K562 (cell line): ENCODE measurements around the gene ZNF567. TPM values are rescaled to one million over a fixed set of nuclear protein-coding genes. Genes with fewer than 3 reads are reported as not detected.

ENCODE experiments used
- ATF1 ChIP-seq, 2 experiments: fragments of 450-650 bp in 1 of 2; IDR thresholded peaks; 2 replicates each; pipeline ENCODE4 v1.6.1; 2016; ENCODE audit warnings: missing compliant biosample characterization in 1 of 2, missing genetic modification characterization in 1 of 2
- CBFA2T3 ChIP-seq: fragments of 450-650 bp; IDR thresholded peaks from 2 replicates; pipeline ENCODE4 v1.6.1; 2017
- CCAR2 ChIP-seq: fragments of 200-400 bp; formaldehyde crosslinking; IDR thresholded peaks from 2 replicates; pipeline ENCODE4 v1.6.1; 2017; ENCODE audit warnings: mild to moderate bottlenecking, low read depth, low read length
- CEBPG ChIP-seq, 3 experiments: fragments of 200-800 bp in 1 of 3; sonication (Bioruptor generic) in 1 of 3; sonication (generic) in 1 of 3; formaldehyde crosslinking in 1 of 3; IDR thresholded peaks in 2 of 3; conservative IDR thresholded peaks in 1 of 3; 2 replicates each; pipeline versions ENCODE4 v1.6.1 to v1.8.0; 2016 to 2022; ENCODE audit warnings: missing compliant biosample characterization in 2 of 3, missing genetic modification characterization in 2 of 3, mild to moderate bottlenecking in 1 of 3, missing genetic modification reagents in 1 of 3
- CLOCK ChIP-seq: fragments of 250-450 bp; sonication (Bioruptor Pico); IDR thresholded peaks from 2 replicates; pipeline ENCODE4 v1.4.0; 2020; ENCODE audit warnings: mild to moderate bottlenecking, moderate library complexity, borderline replicate concordance
- CREB1 ChIP-seq, 2 experiments: sonication (generic) in 1 of 2; formaldehyde crosslinking in 1 of 2; IDR thresholded peaks; 2 replicates each; pipeline versions ENCODE4 v1.6.1 to v1.8.0; 2012 to 2022; ENCODE audit warnings: inconsistent platforms in 1 of 2, mild to moderate bottlenecking in 1 of 2, missing genetic modification reagents in 1 of 2, moderate library complexity in 1 of 2
- DIDO1 ChIP-seq: fragments of 450-650 bp; IDR thresholded peaks from 2 replicates; pipeline ENCODE4 v1.6.1; 2016; ENCODE audit warnings: low read depth, missing biosample characterization, missing genetic modification characterization
- DMBX1 ChIP-seq: fragments of 250-450 bp; sonication (Bioruptor Pico); IDR thresholded peaks from 2 replicates; pipeline ENCODE4 v1.8.0; 2022; ENCODE audit warnings: inconsistent platforms, mild to moderate bottlenecking, moderate library complexity, borderline replicate concordance
- GABPA ChIP-seq: fragments of 200-800 bp; sonication (Bioruptor generic); conservative IDR thresholded peaks from 2 replicates; pipeline ENCODE4 v1.6.1; 2016; ENCODE audit warnings: low read depth, missing genetic modification characterization, missing compliant biosample characterization
- HDAC1 ChIP-seq, 2 experiments: fragments of 450-650 bp; IDR thresholded peaks; 2 replicates each; pipeline ENCODE4 v1.6.1; 2016 to 2017; ENCODE audit warnings: inconsistent platforms in 1 of 2, mild to moderate bottlenecking in 1 of 2, moderate library complexity in 1 of 2
- HDAC3 ChIP-seq: fragments of 450-650 bp; IDR thresholded peaks from 2 replicates; pipeline ENCODE4 v1.6.1; 2018; ENCODE audit warnings: borderline replicate concordance, mild to moderate bottlenecking, moderate library complexity; ENCODE audit not compliant: partially characterized antibody
- HDGF ChIP-seq: fragments of 450-650 bp; IDR thresholded peaks from 2 replicates; pipeline ENCODE4 v1.6.1; 2016
- HMG20A ChIP-seq: fragments of 450-650 bp; formaldehyde crosslinking; conservative IDR thresholded peaks from 2 replicates; pipeline ENCODE4 v1.4.0; 2020; ENCODE audit warnings: mild to moderate bottlenecking, mixed read lengths
- HMG20B ChIP-seq: fragments of 250-450 bp; sonication (Bioruptor Pico); IDR thresholded peaks from 2 replicates; pipeline ENCODE4 v1.5.0; 2021; ENCODE audit warnings: mild to moderate bottlenecking
- IRF2 ChIP-seq: sonication (generic); formaldehyde crosslinking; IDR thresholded peaks from 2 replicates; pipeline ENCODE4 v1.8.1; 2022; ENCODE audit warnings: mild to moderate bottlenecking, missing genetic modification reagents
- KLF6 ChIP-seq: fragments of 250-450 bp; sonication (Bioruptor Pico); IDR thresholded peaks from 2 replicates; pipeline ENCODE4 v1.4.0; 2020; ENCODE audit warnings: mild to moderate bottlenecking, moderate library complexity, borderline replicate concordance
- MCM5 ChIP-seq: fragments of 450-650 bp; IDR thresholded peaks from 2 replicates; pipeline ENCODE4 v1.6.1; 2016; ENCODE audit warnings: low read depth
- MEIS2 ChIP-seq: fragments of 450-650 bp; IDR thresholded peaks from 2 replicates; pipeline ENCODE4 v1.6.1; 2014; ENCODE audit warnings: mild to moderate bottlenecking; ENCODE audit not compliant: partially characterized antibody
- ZBTB2 ChIP-seq: fragments of 450-650 bp; IDR thresholded peaks from 2 replicates; pipeline ENCODE4 v1.6.1; 2016; ENCODE audit warnings: antibody characterized with exemption
- ZFPM2 ChIP-seq: fragments of 250-450 bp; sonication (Bioruptor Pico); IDR thresholded peaks from 2 replicates; pipeline ENCODE4 v1.5.1; 2022; ENCODE audit warnings: mild to moderate bottlenecking
- ZNF165 ChIP-seq: fragments of 250-450 bp; sonication (Bioruptor Pico); IDR thresholded peaks from 2 replicates; pipeline ENCODE4 v1.4.0; 2020; ENCODE audit warnings: borderline replicate concordance
- ZNF316 ChIP-seq: fragments of 450-650 bp; IDR thresholded peaks from 2 replicates; pipeline ENCODE4 v1.6.1; 2016
- ZNF655 ChIP-seq: fragments of 250-450 bp; sonication (Bioruptor Pico); IDR thresholded peaks from 2 replicates; pipeline ENCODE4 v1.5.0; 2021
- ZSCAN32 ChIP-seq: fragments of 450-650 bp; formaldehyde crosslinking; IDR thresholded peaks from 2 replicates; pipeline ENCODE4 v1.4.0; 2020; ENCODE audit warnings: mild to moderate bottlenecking, moderate library complexity
- polyA plus RNA-seq, 8 experiments: library from polyadenylated mRNA; depleted of rRNA in 4 of 8; stranded (reverse) in 5 of 8; unstranded in 3 of 8; fragments of >200 nt; fragmentation: Nextera tagmentation in 2 of 8; fragmentation: Illumina TruSeq in 1 of 8; extraction: Ambion mirVana in 2 of 8; extraction: Trizol in 1 of 8; gene quantifications; 2 replicates each; pipeline versions ENCODE4 v1.2.1 to v1.2.3, GENCODE V29; 2011 to 2014; ENCODE audit warnings: inconsistent platforms in 1 of 8, missing spikeins in 1 of 8
- total RNA-seq, 7 experiments: library from RNA; depleted of rRNA in 6 of 7; stranded (reverse); fragments of >200 nt in 6 of 7; fragmentation: Illumina TruSeq in 2 of 7; extraction: Trizol in 2 of 7; gene quantifications; 2 replicates each; pipeline versions ENCODE4 v1.2.1 to v1.2.3, GENCODE V29; 2011 to 2021; ENCODE audit warnings: low replicate concordance in 1 of 7

The ZNF567 gene
- total and polyA plus RNA-seq, 9 of the 15 experiments (the other 6 are each of a cell fraction or from before 2014, with no cell fraction given): 3.1 to 11.5 (median 7.4) TPM

- peak; percentile 96 for TF ChIP-seq ZBTB2
- no peak for TF ChIP-seq HDGF
- TF ChIP-seq DMBX1: no peak
- peak; percentile 65 for TF ChIP-seq GABPA
- TF ChIP-seq CBFA2T3: no peak
- TF ChIP-seq CLOCK (CRISPR knock-in tag): no peak
- peak; percentile 34; the same call in 1 of the 2 replicates for TF ChIP-seq CREB1 (IDR thresholded peaks at IDR 0.05)
- no peak; the same call in 1 of the 2 replicates for TF ChIP-seq CREB1 (CRISPR knock-in tag; IDR thresholded peaks at IDR 0.05)
- TF ChIP-seq HDAC3: no peak
- TF ChIP-seq ZNF316: no peak
- TF ChIP-seq HMG20A (CRISPR knock-in tag): no peak
- no peak for TF ChIP-seq ZNF165 (CRISPR knock-in tag)
- TF ChIP-seq MEIS2: peak; percentile 81
- no peak for TF ChIP-seq DIDO1 (tag)
- no peak; a peak in 2 of 4 replicates for TF ChIP-seq HDAC1 (IDR thresholded peaks at IDR 0.05)
- TF ChIP-seq CCAR2: no peak
- TF ChIP-seq IRF2 (CRISPR knock-in tag): no peak
- no peak for TF ChIP-seq KLF6
- TF ChIP-seq MCM5: no peak
- no peak for TF ChIP-seq ZNF655
- no peak for TF ChIP-seq ATF1 (CRISPR knock-in tag; IDR thresholded peaks at IDR 0.05)
- peak; percentile 80 for TF ChIP-seq ATF1 (tag; IDR thresholded peaks at IDR 0.05)
- TF ChIP-seq ZFPM2 (CRISPR knock-in tag): no peak
- no peak for TF ChIP-seq ZSCAN32
- no peak for TF ChIP-seq HMG20B (CRISPR knock-in tag)
- no peak for TF ChIP-seq CEBPG (CRISPR knock-in tag; IDR thresholded peaks at IDR 0.05)
- TF ChIP-seq CEBPG (tag; conservative IDR thresholded peaks at IDR 0.05 in 1 of 2, IDR thresholded peaks at IDR 0.05 in 1 of 2): no peak
Observed at GRCh38 chr19:36687214-36688056, at the start of gene ZNF567 (continued).
